ENCODE measurements around the gene STARD5. TPM values are rescaled to one million over a fixed set of nuclear protein-coding genes. Genes with fewer than 3 reads are reported as not detected.
"Not testable (repeated sequence)": the region's sequence is repeated elsewhere in the genome, so short reads cannot be mapped to it uniquely, and the experiment has no call there.

The STARD5 gene
- polyA plus RNA-seq, 10 donors: 2.6 to 6.5 (median 4.4) TPM

GRCh38 chr15:81338170-81339007 is 14.4 kb upstream of the STARD5 start:
- peak; percentile 64 to 92 (median 89) for DNase-seq

GRCh38 chr15:81337713-81338157 is 13.8 kb upstream of the STARD5 start:
- DNase-seq: peak in 2 of 3 donors; percentile 20 to 44

DNA sequence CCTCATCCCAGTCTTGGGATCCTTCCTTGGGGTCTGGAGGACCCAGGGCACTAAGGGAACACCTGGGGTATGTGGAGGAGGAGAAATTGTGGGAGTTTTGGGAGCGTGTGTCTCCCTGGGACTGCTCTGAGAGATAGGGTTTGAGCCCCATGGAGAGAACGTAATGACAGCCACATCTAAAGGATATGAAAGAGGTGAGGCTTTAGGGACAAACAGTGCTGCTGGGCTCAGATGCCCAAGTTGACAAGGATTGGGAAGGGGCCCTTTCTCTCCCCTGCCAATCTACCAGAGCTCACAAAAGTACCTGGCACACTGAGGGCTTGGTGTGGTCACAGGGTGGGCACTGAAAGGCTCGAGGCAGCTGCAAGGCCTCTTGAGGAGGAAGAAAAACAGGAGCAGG is 13.3 kb upstream of the STARD5 start:
- no peak for DNase-seq

- no peak for DNase-seq
These were observed 12.6 kb upstream of the STARD5 start for GRCh38 chr15:81336568-81336967.

- DNase-seq: no peak
These were observed 11.7 kb upstream of the STARD5 start for GRCh38 chr15:81335631-81336030.

DNA sequence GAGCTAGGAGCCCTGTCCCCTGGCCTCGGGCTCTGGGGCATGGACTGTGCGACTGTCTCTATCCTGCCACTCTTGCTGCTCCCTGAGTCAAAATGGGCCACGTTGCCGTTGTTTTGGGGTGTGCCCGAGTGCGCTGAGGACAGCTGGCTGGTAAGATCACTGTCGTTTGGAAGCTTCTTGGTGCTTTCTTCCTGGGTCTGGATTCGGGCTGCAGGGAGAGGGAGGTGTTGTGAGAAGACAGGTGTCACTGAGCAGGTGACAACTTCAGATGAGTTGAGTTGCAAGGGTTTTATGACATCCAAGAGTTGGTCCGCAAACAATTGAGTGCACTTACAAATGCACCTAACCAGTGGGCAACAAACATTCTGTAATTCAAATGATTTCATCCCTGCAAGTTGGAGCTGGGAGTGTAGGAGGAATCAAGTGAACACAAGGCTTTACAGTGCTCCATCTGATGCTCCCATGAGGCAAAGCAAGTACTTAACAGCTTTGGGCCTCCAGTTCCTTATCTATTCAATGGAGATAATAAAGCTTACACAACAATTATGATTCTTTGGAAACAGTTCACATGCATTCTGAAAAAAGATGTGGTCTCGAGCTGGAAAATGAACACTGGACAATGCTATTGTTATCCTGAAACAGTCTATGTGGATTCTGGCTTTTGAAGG is 11.0 kb upstream of the STARD5 start:
- DNase-seq: no peak

DNA sequence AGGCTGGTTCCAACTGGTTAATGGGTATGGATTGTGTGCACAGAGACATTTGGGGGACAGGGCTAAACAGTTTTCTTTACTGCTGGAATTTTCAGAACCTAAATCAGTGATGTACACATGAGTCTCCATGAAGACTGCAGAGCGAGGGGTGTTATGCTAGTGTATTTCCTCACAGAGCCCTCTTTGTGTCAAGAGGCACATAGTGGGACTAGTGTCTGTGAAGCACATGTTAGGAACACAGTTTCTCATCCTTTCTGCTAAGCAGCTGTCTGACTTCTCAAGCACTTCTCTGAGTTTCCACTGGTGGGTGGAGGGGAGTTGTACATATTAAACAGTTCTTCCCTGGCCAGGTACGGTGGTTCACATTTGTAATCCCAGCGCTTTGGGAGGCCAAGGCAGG is 9.4 kb upstream of the STARD5 start:
- no peak for DNase-seq

- no peak for DNase-seq
These were observed 8.4 kb upstream of the STARD5 start for GRCh38 chr15:81332326-81332725.

GRCh38 chr15:81331600-81331999 is 7.7 kb upstream of the STARD5 start:
- no peak for DNase-seq

DNA sequence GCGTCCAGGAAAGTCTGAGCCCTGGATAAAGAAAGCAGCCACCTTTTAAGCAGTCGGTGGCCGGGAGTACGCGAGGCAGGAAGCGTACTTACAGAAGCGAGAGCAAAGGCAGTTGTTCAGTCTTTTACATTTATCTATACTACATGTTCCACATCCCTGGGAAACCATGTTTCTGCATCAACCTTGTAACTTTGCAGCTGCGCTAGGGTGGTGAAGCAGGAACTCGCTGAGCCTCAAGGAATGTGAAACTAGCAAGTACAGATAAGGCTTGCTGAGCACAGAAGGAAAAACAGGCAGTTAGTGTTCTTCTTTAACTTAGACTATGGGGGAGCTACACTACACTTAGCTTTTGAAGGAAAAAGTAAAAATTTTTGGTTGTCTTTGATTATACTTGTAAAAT is 7.2 kb upstream of the STARD5 start:
- not testable (repeated sequence) for DNase-seq

DNA sequence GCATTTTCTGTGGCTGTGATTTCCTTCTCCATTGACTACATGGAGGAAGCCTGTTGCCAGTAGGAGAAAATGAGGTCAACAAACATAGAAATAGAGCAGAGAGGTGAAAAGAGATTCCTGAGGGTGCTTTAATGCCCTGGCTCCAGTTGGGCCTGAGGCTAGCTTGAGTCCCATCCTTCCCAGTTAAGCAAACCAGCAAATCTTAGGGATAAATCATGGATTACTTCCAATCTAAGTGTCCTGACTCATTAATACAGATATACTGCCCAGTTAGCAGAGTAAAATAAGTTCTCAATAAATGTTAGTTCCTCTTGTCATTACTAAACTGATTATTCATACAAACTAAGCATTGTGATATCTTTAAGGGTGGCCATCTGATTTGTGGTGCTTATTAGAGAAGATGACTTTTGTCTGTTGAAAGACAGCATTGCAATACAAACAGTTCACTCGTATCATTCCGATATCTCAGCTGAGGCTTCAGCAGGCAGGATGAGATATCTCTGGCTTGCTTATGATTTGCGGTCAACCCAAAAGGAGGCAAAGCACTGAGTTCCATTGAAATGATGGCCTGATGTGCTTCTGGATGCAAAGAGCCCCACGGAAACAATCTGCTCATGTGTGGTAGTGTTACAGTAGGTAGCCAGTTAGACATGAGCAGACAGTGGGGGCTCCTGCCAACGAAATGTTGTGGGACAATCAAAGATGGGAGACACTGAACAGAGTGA is 6.6 kb upstream of the STARD5 start:
- no peak for DNase-seq

- no peak for DNase-seq
These were observed 5.5 kb upstream of the STARD5 start for GRCh38 chr15:81329446-81329845.

GRCh38 chr15:81327516-81327915 is 3.6 kb upstream of the STARD5 start:
- DNase-seq: peak in 1 of 3 donors; percentile 77

- DNase-seq: no peak
These were observed 2.7 kb upstream of the STARD5 start for GRCh38 chr15:81326466-81327212.

DNA sequence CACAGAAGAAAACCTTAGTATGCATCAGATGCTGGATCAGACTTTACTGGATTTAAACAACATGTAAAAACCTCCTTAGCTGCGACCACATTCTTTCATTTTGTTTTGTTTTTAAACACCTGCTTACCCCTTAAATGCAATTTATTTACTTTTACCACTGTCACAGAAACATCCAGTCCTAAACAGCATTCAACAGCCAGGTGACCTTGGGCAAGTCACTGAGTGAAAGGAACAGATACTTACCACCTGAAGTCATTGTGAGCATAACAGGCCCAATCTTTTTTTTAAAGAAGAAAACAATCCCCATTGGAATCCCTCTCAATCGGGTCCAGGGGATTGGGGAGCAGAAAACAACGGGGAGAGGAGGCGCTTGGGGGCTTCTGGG is 390 bp downstream of the STARD5 start:
- no peak for DNase-seq

- DNase-seq: no peak
These were observed 1.2 kb downstream of the STARD5 start for GRCh38 chr15:81322676-81323253.

DNA sequence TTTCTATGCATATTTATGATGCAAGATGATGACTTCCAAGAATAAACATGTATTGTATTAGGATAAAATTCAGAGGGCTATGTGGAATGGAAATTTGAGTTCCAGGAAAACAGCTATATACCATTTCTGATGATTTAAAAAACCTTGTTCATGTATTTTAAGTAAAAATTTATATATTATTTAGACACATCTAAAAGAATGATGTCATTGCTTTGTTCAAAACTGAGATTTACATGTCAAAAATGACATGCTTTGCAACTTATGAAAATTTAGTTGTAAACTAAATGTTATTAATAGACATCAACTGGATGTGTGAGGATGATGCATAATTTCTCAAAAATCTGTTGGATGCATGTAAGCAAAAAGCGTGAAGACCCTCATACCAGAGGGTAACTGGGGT is 2.3 kb downstream of the STARD5 start:
- no peak for DNase-seq

- no peak for DNase-seq
These were observed 6.3 kb downstream of the STARD5 start for GRCh38 chr15:81317642-81318017.

DNA sequence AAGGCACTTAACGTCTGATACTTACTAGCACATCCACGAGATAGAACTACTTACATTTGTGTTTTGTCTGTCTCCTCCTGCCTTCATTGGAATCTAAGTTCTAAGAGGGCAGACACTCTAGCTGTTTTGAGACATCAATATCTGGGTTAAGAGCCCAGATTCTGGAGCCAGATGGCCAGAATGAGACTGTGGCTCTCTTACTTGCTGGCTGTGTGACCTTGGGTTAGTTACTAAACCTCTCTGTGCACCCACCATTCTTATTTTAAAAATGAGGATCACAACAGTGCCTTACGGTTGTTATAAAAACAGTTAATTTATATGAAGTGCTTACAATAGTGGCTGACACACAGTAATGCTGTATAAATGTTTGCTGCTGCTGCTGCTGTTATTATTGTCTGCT is 7.7 kb downstream of the STARD5 start:
- DNase-seq: no peak

DNA sequence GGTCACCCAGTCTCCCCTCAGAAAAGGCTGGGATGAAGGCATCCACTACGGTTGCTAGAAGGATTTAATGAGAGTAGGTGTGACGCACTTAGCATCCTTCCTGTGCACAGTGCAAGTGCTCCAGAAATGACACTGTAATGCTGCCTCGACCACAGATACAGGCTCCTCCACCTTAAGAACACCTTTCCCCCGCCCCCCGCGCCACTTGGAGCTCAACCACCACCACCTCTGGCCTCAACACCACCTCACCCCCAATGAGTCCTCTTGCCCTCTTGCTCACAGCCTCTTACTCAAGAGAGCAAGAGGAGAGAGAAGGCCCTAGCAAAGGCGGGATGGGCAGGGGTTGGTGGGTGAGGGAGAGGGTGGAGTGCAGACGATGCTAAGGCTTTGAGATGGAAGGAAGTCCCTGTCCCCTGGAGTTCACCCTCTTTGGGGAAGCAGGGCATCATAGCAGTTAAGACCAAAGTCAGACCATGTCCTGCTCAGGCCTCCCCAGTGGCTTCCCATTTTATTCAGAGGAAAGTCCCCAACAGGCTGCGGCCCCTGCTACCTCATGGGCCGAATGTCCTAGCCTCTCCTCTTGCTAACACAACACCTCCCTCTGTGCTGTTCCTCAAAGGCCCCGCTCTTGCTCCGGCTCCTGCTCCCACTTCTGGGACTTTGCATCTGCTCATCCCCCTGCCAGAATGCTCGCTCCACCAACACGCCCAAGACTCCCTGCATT is 8.3 kb downstream of the STARD5 start:
- DNase-seq: no peak

DNA sequence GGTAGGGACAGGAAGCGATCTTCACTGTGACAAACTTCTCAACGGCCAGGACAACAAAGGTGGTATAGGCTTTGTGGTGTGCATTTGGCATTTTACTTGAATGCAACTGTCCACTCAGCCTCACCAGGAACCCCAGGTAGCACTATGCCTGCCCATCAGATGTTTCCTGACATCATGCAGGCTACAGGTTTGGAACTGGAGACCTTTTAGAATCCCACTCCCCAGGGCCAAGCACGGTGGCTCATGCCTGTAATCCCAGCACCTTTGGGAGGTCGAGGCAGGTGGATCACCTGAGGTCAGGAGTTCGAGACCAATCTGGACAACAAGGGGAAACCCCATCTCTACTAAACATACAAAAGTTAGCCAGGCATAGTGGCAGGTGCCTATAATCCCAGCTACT is 9.6 kb downstream of the STARD5 start:
- DNase-seq: no peak

All from muscle of back (tissue), 11 donors.